HepG2 (cell line): ENCODE results near the gene IFITM10. TPM values are rescaled to one million over a fixed set of nuclear protein-coding genes. Genes with fewer than 3 reads are reported as not detected.

ENCODE experiments used
- ATAC-seq: fragments of 200-7000 bp; cut with Tn5 transposase; 3 replicates; pipeline ENCODE4 v1.9.1; 2020; ENCODE audit warnings: mild to moderate bottlenecking, moderate library complexity
- BruUV-seq: library from RNA; stranded (reverse); fragments of 400-500 nt; replicated peaks from 2 replicates; lab custom pipeline; 2021; lab: Mats Ljungman, UMichigan
- CTCF ChIA-PET: fragments of 300-600 bp; formaldehyde crosslinking; extraction: SDS; loops from one replicate; lab custom pipeline; 2021; ENCODE audit warnings: low total read pairs, inconsistent platforms, low intra/inter-chr PET ratio; lab: Yijun Ruan, JAX
- POLR2A ChIA-PET: fragments of 350-600 bp; sonication (Branson Sonifier 250); formaldehyde crosslinking; loops from one replicate; lab custom pipeline; 2020; ENCODE audit warnings: antibody characterized with exemption, inconsistent platforms; lab: Yijun Ruan, JAX
- DNase-seq: peaks from one replicate; pipeline ENCODE4 v3.0.0-alpha.2; 2015; ENCODE audit warnings: low spot score
- FAIRE-seq: peaks from 3 replicates; lab custom pipeline; 2011; peaks lifted over from hg19 to GRCh38; lab: Jason Lieb, UNC
- H2AFZ ChIP-seq: one replicate; pipeline ENCODE4 v1.6.1; 2011; ENCODE audit warnings: low read length, inconsistent platforms
- H3K27ac ChIP-seq: fragments of 300-600 bp; 3 replicates; pipeline ENCODE4 v1.8.0; 2011; ENCODE audit warnings: mixed run types, mild to moderate bottlenecking, mixed read lengths, low read length, inconsistent platforms; ENCODE audit not compliant: insufficient read depth; ENCODE audit errors: extremely low read length
- H3K27me3 ChIP-seq, 2 experiments: fragments of 200-600 bp in 1 of 2; 2 replicates in 1 of 2; 3 replicates in 1 of 2; pipeline versions ENCODE4 v1.6.0 to v1.8.0; 2011; ENCODE audit warnings: low read length in 2 of 2, mild to moderate bottlenecking in 2 of 2, moderate library complexity in 2 of 2, inconsistent platforms in 1 of 2; ENCODE audit not compliant: insufficient read depth in 2 of 2, control insufficient read depth in 1 of 2
- H3K36me3 ChIP-seq, 2 experiments: fragments of 200-600 bp in 1 of 2; replicated peaks in 1 of 2; 2 replicates in 1 of 2; 3 replicates in 1 of 2; pipeline versions ENCODE4 v1.5.1 to v1.8.0; 2011; ENCODE audit warnings: low read length in 2 of 2, inconsistent platforms in 1 of 2; ENCODE audit not compliant: insufficient read depth in 2 of 2, control insufficient read depth in 1 of 2
- H3K4me1 ChIP-seq: 2 replicates; pipeline ENCODE4 v1.5.1; 2012; ENCODE audit warnings: low read length, inconsistent platforms; ENCODE audit not compliant: insufficient read depth
- H3K4me2 ChIP-seq: 2 replicates; pipeline ENCODE4 v1.6.0; 2011; ENCODE audit warnings: low read depth, low read length, inconsistent platforms
- H3K4me3 ChIP-seq, 3 experiments: fragments of 200-600 bp in 1 of 3; sonication (generic), shearing (Covaris generic) in 1 of 3; replicated peaks in 1 of 3; 2 replicates each; pipeline ENCODE4 v1.5.1; 2011 to 2016; ENCODE audit warnings: low read length in 3 of 3, inconsistent platforms in 2 of 3, low read depth in 2 of 3, mild to moderate bottlenecking in 2 of 3, control low read depth in 1 of 3, mixed read lengths in 1 of 3; ENCODE audit not compliant: insufficient read depth in 1 of 3
- H3K79me2 ChIP-seq: one replicate; pipeline ENCODE4 v1.6.1; 2011; ENCODE audit warnings: low read length, inconsistent platforms; ENCODE audit not compliant: insufficient read depth
- H3K9ac ChIP-seq: 2 replicates; pipeline ENCODE4 v1.6.0; 2011; ENCODE audit warnings: mild to moderate bottlenecking, low read depth, low read length, inconsistent platforms; ENCODE audit not compliant: insufficient read depth
- H3K9me3 ChIP-seq: 2 replicates; pipeline ENCODE4 v1.5.1; 2012; ENCODE audit warnings: mild to moderate bottlenecking, low read length
- H4K20me1 ChIP-seq: 2 replicates; pipeline ENCODE4 v1.6.0; 2011; ENCODE audit warnings: inconsistent platforms, mild to moderate bottlenecking, low read length, moderate library complexity; ENCODE audit not compliant: insufficient read depth
- AKAP8 ChIP-seq: sonication (generic); formaldehyde crosslinking; IDR thresholded peaks from 2 replicates; pipeline ENCODE4 v1.5.1; 2020; ENCODE audit warnings: mild to moderate bottlenecking, missing genetic modification reagents
- ELF3 ChIP-seq: IDR thresholded peaks from 2 replicates; pipeline ENCODE4 v1.6.1; 2016; ENCODE audit warnings: missing genetic modification reagents, missing compliant biosample characterization
- KDM2A ChIP-seq: sonication (generic); formaldehyde crosslinking; IDR thresholded peaks from 2 replicates; pipeline ENCODE4 v1.4.0; 2020; ENCODE audit warnings: low read depth, missing genetic modification reagents, borderline replicate concordance
- LCORL ChIP-seq, 2 experiments: fragments of 450-650 bp in 1 of 2; sonication (generic) in 1 of 2; formaldehyde crosslinking in 1 of 2; IDR thresholded peaks; 2 replicates each; pipeline versions ENCODE4 v1.5.0 to v1.6.1; 2017 to 2020; ENCODE audit warnings: antibody characterized with exemption in 1 of 2, missing genetic modification reagents in 1 of 2
- PHF8 ChIP-seq: sonication (generic); formaldehyde crosslinking; IDR thresholded peaks from 2 replicates; pipeline ENCODE4 v1.5.0; 2020; ENCODE audit warnings: missing genetic modification reagents
- POLR2AphosphoS2 ChIP-seq: IDR thresholded peaks from 2 replicates; pipeline ENCODE4 v1.6.1; 2011; ENCODE audit warnings: low read depth, low read length, improper control_type of control experiment
- POLR2G ChIP-seq: fragments of 200-400 bp; formaldehyde crosslinking; IDR thresholded peaks from 2 replicates; pipeline ENCODE4 v1.6.1; 2018; ENCODE audit warnings: mild to moderate bottlenecking, low read depth, low read length, moderate library complexity
- RBFOX2 ChIP-seq: fragments of 200-400 bp; formaldehyde crosslinking; IDR thresholded peaks from 2 replicates; pipeline ENCODE4 v1.6.1; 2017; ENCODE audit warnings: low read depth, mild to moderate bottlenecking, low read length
- RFXAP ChIP-seq: sonication (generic); formaldehyde crosslinking; IDR thresholded peaks from 2 replicates; pipeline ENCODE4 v1.4.0; 2020; ENCODE audit warnings: missing genetic modification reagents, borderline replicate concordance
- TERF1 ChIP-seq: sonication (generic); formaldehyde crosslinking; IDR thresholded peaks from 2 replicates; pipeline ENCODE4 v1.8.0; 2022; ENCODE audit warnings: mild to moderate bottlenecking, missing genetic modification reagents, moderate library complexity
- TRIM24 ChIP-seq: sonication (generic); formaldehyde crosslinking; IDR thresholded peaks from 2 replicates; pipeline ENCODE4 v1.8.0; 2022; ENCODE audit warnings: mild to moderate bottlenecking, missing genetic modification reagents
- UBTF ChIP-seq: sonication (generic); formaldehyde crosslinking; IDR thresholded peaks from 2 replicates; pipeline ENCODE4 v1.4.0; 2020; ENCODE audit warnings: mild to moderate bottlenecking, missing genetic modification reagents
- ZC3H13 ChIP-seq: sonication (generic); formaldehyde crosslinking; IDR thresholded peaks from 2 replicates; pipeline ENCODE4 v1.8.1; 2023; ENCODE audit warnings: mild to moderate bottlenecking, missing genetic modification reagents, moderate library complexity
- ZFX ChIP-seq: sonication (generic); formaldehyde crosslinking; IDR thresholded peaks from 2 replicates; pipeline ENCODE4 v1.4.0; 2020; ENCODE audit warnings: mild to moderate bottlenecking, low read depth, missing genetic modification reagents, moderate library complexity
- ZNF24 ChIP-seq: fragments of 450-650 bp; IDR thresholded peaks from 2 replicates; pipeline ENCODE4 v1.6.1; 2017; ENCODE audit warnings: antibody characterized with exemption, mild to moderate bottlenecking
- ZNF326 ChIP-seq: sonication (generic); formaldehyde crosslinking; IDR thresholded peaks from 2 replicates; pipeline ENCODE4 v1.4.0; 2020; ENCODE audit warnings: missing genetic modification reagents, borderline replicate concordance
- ZNF33A ChIP-seq: sonication (generic); formaldehyde crosslinking; IDR thresholded peaks from 2 replicates; pipeline ENCODE4 v1.5.1; 2020; ENCODE audit warnings: missing genetic modification reagents, mild to moderate bottlenecking, moderate library complexity, borderline replicate concordance
- ZNF710 ChIP-seq: sonication (generic); formaldehyde crosslinking; IDR thresholded peaks from 2 replicates; pipeline ENCODE4 v1.5.0; 2020; ENCODE audit warnings: mild to moderate bottlenecking, missing genetic modification reagents, borderline replicate concordance
- WGBS: methylation state at CpG from one replicate; pipeline ENCODE4 v1.1.6; 2017; ENCODE audit warnings: low lambda C conversion rate; 5-methylcytosine and 5-hydroxymethylcytosine counted together
- in situ Hi-C: cut with HindIII; loops from 2 replicates; pipeline ENCODE4 v1.10.0; 2017; ENCODE audit warnings: low pct_unique_long_range_greater_than_20kb; ENCODE audit not compliant: extremely low pct_ligation_motif_present
- intact Hi-C: fragments of 100-400 bp; cut with micrococcal nuclease; formaldehyde crosslinking; loops from one replicate; pipeline ENCODE4 v1.10.0; 2022; ENCODE audit not compliant: unreplicated experiment
- polyA plus RNA-seq, 8 experiments: library from polyadenylated mRNA; depleted of rRNA in 3 of 8; stranded (reverse) in 7 of 8; unstranded in 1 of 8; fragments of >200 nt; fragmentation: Illumina TruSeq in 4 of 8; extraction: Trizol in 4 of 8; gene quantifications; 2 replicates each; pipeline versions ENCODE4 v1.2.1 to v1.2.3, GENCODE V29; 2011 to 2016; ENCODE audit warnings: low read depth in 4 of 8, missing spikeins in 1 of 8, mixed read lengths in 1 of 8; ENCODE audit not compliant: insufficient read depth in 1 of 8
- total RNA-seq, 5 experiments: library from RNA; depleted of rRNA; stranded (reverse); fragments of >200 nt; fragmentation: Illumina TruSeq; extraction: Trizol; gene quantifications; 2 replicates each; pipeline ENCODE4 v1.2.3, GENCODE V29; 2016; ENCODE audit warnings: low read depth in 1 of 5

The IFITM10 gene
- total and polyA plus RNA-seq, 2 of the 13 experiments (the other 11 are each of a cell fraction or from before 2014, with no cell fraction given) = 0.09 to 0.13 TPM

GRCh38 chr11:1750840-1751530 is 590 bp upstream of the IFITM10 start:
- H3K4me3 ChIP-seq = peak overlapping the region in 1 of 3 experiments; percentile 18; a peak in 1 of 6 replicates
- H3K36me3 ChIP-seq = peaks cover 10 to 18% of the 10 kb centered on the region in 2 experiments; a peak in 3 of 5 replicates
- H3K4me2 ChIP-seq = no peak overlapping the region
- H3K27ac ChIP-seq = no peak overlapping the region
- FAIRE-seq (no peak), ATAC-seq (peak; percentile 11), DNase-seq (no peak)
- intact Hi-C loops = no loop called here
- no peaks in the 10 kb centered on the region for H3K9me3 ChIP-seq
- no peak overlapping the region for H3K9ac ChIP-seq
- BruUV-seq = no TSS peak
- POLR2A ChIA-PET = interaction anchor here (1.0 to 1.5 kb wide), 4 partner anchors 11 to 99 kb away, joined by 3 to 9 read pairs (median 6); partner anchors contain the start of gene CTSD
- in situ Hi-C loops = no loop called here
- WGBS = 28% methylated on average over 5 of the region's 14 CpGs
- H4K20me1 ChIP-seq = peaks cover 6% of the 10 kb centered on the region
- H2AFZ ChIP-seq = no peak overlapping the region
- H3K79me2 ChIP-seq = no peaks in the 10 kb centered on the region
- H3K27me3 ChIP-seq = peaks cover 0 to 3% of the 10 kb centered on the region in 2 experiments; a peak in 2 of 5 replicates
- CTCF ChIA-PET = no interaction called here
- H3K4me1 ChIP-seq = peaks cover 22% of the 10 kb centered on the region; the same call in 1 of the 2 replicates
- TF ChIP-seq LCORL (IDR thresholded peaks at IDR 0.05) = no peak
- TF ChIP-seq LCORL (CRISPR knock-in tag; IDR thresholded peaks at IDR 0.05) = 0 out of 2 replicates have a peak, but pooled peaks have one; percentile 16
- no peak for TF ChIP-seq ELF3
- peak; percentile 58; the same call in 1 of the 2 replicates for TF ChIP-seq ZC3H13
- TF ChIP-seq POLR2G = 0 out of 2 replicates have a peak, but pooled peaks have one; percentile 8
- no peak for TF ChIP-seq TERF1 (CRISPR knock-in tag)
- TF ChIP-seq ZNF33A (CRISPR knock-in tag) = no peak
- peak; percentile 15; the same call in 1 of the 2 replicates for TF ChIP-seq UBTF (CRISPR knock-in tag)
- no peak for TF ChIP-seq ZNF24
- peak; percentile 57; the same call in 1 of the 2 replicates for TF ChIP-seq ZFX (CRISPR knock-in tag)
- TF ChIP-seq ZNF326 = peak; percentile 71; the same call in 1 of the 2 replicates
- TF ChIP-seq RFXAP = no peak
- no peak for TF ChIP-seq PHF8 (CRISPR knock-in tag)
- peak; percentile 46; the same call in 1 of the 2 replicates for TF ChIP-seq RBFOX2
- peak; percentile 91; the same call in 1 of the 2 replicates for TF ChIP-seq AKAP8
- peak; percentile 59; the same call in 1 of the 2 replicates for TF ChIP-seq KDM2A (CRISPR knock-in tag)
- TF ChIP-seq POLR2AphosphoS2 = 0 out of 2 replicates have a peak, but pooled peaks have one; percentile 28
- TF ChIP-seq ZNF710 (CRISPR knock-in tag) = no peak
- no peak for TF ChIP-seq TRIM24 (CRISPR knock-in tag)
